ENCODE results near the gene POU2AF1.

Gene POU2AF1

DNA sequence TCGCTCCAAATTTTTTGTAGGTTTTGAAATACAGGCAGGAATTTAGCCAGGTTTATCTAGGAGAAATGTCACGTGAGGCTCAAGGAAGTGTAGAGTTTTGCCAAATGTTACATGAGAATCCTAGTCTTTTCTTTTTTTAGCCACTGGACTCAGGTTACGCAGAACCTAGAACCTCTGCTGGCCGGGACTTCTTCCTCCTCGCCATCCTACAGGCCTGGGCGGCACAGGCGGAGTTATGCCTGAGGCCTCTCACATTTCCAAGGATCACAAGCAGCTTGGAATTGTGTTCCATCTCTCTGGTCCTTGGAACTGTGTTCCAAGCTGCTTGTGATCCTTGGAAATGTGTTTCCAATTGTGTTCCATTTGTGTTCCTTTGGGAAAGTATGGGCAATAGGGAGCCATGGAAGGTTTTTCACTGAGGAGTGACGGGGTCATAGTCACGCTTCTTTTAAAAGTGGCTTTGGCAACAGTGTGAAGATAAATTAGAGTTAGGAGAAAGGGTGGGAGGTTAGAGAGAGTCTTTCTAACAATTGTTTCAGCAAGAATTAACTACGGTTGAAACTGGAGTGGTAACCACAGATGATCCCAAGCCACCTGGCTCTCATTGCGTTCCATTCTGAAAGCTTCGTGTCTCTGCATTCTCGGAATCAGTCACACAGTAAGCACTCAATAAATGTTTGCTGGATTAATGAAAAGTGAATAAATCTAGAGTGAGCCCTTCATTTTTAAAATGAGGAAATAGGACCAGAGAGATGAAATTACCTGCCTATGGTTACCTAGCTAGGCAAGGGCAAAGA lies 12.5 kb upstream of the POU2AF1 start:
- DNase-seq (ENCODE audit: extremely low spot score, insufficient read length, low read depth) (no peak), FAIRE-seq (no peak)

DNA sequence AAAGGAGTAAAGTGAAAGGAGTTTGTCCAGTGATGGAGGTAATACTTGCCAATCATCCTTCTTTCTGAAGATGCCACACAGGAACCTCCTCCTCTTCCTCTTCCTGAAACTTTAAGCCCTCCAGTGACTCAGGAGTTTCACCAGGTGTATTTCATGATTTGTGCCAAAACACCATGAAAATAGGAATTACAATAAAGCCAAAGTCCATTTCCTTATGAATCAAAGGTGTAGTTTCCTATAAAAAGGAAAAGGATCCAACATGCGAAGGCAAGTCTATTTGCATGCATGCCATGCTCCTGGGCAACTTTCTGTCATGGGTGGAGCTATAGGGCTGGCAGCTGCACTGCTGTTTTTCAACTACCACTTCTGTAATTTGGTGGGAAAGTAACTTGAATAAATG lies 9.8 kb upstream of the POU2AF1 start:
- no peak for FAIRE-seq

DNA sequence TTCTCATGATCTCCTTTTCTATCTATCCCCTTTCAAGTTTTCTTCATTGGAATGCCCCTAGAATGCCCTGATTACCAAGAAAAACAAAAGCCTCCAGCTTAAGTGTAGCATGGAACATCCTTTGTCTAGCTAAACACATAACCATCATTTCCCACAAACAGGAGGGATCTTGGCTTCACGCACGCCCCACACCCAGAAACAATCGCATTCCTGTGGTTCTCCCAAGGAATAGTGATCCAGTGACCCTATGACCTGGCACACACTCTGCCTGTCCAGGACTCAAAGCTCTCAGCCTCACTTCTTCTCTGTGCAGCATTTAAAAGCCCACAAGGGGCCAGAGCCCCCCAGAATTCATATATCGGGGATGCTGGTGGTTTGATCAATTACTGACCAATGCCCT lies 9.3 kb upstream of the POU2AF1 start:
- DNase-seq (ENCODE audit: extremely low spot score, insufficient read length, low read depth): no peak
- FAIRE-seq: no peak

More for the DNA sequence above, 9.8 kb upstream of the POU2AF1 start:
- no peak for DNase-seq (ENCODE audit: extremely low spot score, insufficient read length, low read depth)

DNA sequence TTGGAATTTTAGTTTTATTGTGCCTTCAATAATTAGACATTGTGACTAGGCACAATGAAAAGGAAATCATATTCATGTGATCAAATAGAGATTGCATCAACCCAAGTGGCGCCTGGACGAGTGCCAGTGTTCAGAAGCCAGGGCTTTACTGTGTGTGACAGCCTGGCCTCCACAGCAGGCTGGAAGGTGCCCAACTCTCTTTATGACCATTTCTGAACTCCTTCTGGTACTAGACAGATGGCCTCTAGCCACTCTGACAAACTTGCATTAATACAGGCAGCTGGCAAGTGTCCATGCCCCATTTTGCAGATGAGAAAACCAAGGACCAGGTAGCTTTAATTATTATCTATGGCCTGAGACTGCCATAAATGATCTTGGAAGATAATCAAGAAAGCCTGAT lies 8.3 kb upstream of the POU2AF1 start:
- no peak for DNase-seq (ENCODE audit: extremely low spot score, insufficient read length, low read depth)
- no peak for FAIRE-seq

DNA sequence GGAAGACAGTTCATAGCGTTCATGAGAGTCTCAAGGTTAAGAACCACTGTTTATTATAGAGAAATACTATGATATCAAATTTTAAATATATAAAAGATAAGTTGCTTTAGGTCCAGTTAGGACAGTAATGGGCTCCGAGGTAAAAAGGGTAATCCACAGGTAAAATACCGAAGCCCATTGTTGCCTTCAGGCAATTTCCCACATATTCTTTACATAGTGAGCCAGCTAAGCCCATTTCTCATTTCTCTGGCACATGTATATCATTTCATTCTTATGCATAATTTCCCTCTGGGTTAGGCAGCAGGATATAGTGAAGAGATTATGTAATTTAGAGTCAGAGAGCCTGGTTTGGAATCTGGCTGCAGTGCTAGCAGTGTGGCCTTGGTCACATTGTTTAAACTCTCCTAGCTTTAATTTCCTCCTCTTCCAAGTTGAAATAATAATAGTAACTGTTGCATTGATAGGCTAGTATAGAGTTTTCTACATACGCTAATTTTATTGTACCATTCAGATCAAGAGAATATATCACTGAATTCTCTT lies 7.6 kb upstream of the POU2AF1 start:
- DNase-seq (ENCODE audit: extremely low spot score, insufficient read length, low read depth) (no peak), FAIRE-seq (no peak)

DNA sequence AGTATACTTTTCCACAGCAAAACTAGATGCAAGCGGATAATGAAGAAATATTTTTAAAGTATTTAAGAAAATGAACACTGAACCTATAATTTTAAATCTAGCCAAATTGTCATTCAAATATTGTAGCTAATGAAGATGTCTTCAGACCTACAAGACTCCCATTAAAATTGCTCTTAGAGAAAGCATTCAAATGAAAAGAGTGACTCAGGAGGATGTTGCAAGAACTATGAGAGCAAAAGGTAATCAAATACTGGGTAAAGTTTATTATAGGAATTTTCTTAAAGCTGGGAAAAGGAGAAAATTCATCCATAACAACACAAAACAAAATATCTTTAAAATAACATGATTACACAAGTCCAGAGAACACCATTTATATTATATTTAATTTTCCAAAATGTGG lies 5.4 kb upstream of the POU2AF1 start:
- no peak for FAIRE-seq
- DNase-seq (ENCODE audit: extremely low spot score, insufficient read length, low read depth): no peak

DNA sequence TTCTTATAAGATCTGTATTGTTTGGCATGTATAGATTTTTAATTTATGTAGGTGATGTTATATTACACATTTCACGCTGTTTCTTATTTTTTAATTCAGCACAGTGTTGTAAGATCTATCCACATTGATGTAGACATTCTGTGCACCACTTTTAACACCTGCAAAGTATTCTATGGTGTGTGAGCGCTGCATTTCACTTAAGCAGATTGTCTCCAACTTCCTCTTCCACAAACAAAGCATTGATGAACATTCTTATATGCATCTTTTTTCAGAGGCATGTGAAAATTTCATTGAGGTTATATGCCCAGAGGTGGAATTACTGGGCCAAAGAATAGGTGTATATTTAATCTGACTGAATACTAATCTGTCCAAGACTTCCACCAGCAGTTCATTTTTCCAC lies 3.4 kb upstream of the POU2AF1 start:
- no peak for DNase-seq (ENCODE audit: extremely low spot score, insufficient read length, low read depth)
- FAIRE-seq: no peak

DNA sequence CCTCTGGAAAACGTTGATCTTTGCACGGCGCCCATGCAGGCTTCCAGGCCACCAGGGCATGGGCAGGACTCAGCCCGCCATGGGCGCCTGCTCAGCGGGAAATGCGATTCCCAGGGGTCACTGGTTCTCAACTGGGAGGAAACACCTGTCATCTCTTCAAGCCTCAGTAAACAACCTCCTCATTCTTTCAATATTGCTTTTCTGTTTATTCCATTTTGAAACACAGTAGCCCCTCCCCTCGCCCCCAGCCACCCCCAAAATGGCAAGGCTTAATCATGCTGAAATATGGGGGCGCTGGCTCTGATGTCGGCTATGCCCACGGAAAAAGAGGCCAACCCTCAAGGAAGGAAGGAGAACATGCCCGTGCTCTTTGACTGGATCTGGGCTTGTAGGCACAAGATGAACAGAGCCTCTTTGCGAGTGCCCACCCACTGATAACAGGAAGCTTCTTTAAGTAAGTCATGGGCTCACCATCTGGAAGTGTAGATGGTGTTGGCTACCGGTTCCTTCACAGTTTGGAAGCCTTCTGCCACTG lies 594 bp upstream of the POU2AF1 start:
- no peak for DNase-seq (ENCODE audit: extremely low spot score, insufficient read length, low read depth)
- FAIRE-seq: no peak

DNA sequence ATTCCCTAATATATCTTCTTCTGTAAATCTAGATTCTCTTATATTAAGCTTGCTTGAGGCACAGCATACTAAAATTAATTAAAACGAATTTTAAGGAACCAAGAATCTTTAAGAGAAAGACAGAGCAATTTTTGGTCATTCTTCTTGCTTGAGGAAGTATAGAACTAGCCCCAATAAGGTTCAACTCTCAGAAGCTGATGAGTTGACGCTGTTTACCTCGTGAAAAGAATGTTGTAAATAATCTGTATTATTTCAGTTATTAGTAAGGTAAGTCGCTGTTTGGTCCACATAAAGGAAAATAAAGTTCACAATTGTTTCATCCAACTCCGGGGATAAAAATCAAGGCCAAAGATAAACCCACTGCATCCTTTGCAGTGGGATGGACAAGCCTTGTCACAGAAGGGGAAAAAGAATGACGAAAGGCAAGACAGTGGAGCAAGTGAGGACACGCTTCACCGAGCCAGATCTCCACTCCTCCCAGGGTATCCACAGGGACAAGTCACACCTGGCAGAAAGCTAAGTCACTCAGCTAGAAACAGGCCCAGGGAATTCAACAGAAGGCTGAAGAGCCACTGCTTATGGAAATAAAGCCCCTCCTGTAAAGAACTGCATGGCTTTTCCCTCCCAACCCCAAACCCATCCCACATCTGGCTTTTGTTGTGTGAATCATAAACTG lies 752 bp downstream of the POU2AF1 start:
- no peak for DNase-seq (ENCODE audit: extremely low spot score, insufficient read length, low read depth)

DNA sequence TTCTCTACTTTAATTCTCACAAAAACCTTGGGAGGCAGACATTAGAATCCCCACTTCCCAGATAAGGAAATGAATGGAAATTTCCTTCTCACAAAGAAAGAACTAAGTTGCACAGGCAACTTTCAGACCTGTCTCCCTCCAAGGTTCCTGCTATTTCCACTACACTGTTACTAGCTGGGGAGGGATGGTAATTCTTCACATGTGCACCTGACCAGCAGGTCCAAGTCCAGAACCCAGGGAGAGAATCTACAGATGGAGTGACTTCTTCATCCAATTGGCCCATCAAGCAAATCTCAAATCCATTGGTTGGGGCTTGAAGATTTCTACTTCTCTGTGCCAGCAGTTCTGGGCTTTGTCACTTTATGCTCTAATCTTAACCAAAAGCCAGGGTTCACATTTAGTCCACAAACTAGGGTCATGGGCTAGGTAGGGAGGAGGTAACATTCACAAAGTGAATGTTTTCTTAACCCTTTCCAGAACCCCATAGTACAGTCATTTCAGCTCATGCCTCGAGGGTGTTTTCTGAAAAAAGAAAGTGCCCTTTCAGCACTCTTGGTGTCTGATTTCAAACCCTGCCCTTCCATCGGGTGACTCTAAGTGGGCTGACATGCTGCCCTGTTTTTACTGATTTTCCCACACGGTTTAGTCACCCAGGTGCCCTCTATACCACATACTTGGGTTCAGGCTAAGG lies 2.7 kb downstream of the POU2AF1 start:
- DNase-seq (ENCODE audit: extremely low spot score, insufficient read length, low read depth): no peak
- peak; percentile 79 for FAIRE-seq

More for the DNA sequence above, 752 bp downstream of the POU2AF1 start:
- FAIRE-seq: no peak

DNA sequence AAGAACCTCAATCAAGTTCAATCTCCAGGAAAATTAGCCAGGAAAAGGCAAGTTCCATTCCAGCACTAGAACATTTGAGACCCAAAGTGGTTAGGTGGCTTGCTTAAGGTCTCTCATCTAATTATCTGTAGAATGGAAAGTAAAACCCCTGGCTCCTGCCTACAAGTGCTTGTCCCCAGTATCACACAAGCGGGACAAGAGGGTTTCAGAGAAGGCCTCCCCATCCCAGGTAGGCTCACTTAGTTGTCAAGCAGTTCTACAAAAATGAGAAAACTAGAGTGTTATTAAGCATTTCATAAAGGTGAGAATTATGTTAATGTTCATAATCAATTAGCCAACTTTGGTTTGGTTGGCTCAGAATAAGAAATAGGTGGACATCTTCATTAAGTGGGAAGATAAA lies 5.5 kb downstream of the POU2AF1 start:
- no peak for DNase-seq (ENCODE audit: extremely low spot score, insufficient read length, low read depth)
- peak; percentile 68 for FAIRE-seq

DNA sequence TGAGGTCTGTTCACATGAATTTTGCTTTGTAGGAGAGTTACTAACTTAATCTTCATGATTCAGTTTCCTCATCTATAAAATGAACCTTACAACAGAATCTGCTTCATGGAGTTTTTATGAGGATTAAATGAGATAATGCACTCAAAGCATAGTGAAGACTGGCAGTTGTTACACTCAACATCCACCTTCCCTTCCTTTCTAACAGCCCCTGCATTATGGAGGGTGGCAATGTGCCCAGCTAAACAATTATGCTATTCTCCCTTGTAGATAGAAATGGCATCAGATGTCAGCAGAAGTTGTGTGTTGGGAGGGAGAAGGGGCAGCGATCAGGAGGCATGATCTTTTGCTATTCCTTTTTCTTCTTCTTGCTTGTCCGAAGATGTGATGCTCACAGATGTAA lies 6.5 kb downstream of the POU2AF1 start:
- DNase-seq (ENCODE audit: extremely low spot score, insufficient read length, low read depth) (no peak), FAIRE-seq (peak; percentile 9)

DNA sequence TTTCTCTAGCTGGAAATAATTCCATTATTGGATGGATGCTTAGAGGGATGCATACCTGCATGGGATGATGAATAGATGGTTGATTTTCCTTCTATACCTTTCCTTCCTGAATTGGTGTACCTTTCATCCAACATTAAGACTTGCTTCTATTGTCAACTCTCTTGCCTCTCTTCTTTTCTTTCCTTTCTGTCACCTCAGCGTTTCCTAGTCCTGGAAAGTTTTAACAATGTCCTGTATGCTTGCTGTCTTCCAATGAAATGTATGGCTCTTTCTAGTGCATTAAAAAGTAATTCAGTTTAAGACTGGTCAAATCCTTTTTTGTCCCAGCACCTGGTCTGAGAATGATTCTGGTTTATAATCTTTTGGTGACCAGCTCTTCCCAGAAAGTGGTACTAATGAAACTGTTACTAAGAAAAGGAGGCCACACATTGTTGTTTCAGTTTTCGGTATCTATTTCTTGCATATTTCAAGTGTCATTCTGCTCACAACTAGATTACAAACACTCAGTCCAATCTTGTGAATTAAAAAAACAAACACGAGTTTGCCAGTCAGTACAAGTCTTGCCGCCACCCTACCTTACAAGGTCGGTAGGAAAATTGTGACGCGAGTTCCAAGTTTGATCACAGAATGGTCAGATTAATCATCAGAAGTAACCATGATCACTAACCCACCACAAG lies 8.0 kb downstream of the POU2AF1 start:
- DNase-seq (ENCODE audit: extremely low spot score, insufficient read length, low read depth) (no peak), FAIRE-seq (peak; percentile 96)

DNA sequence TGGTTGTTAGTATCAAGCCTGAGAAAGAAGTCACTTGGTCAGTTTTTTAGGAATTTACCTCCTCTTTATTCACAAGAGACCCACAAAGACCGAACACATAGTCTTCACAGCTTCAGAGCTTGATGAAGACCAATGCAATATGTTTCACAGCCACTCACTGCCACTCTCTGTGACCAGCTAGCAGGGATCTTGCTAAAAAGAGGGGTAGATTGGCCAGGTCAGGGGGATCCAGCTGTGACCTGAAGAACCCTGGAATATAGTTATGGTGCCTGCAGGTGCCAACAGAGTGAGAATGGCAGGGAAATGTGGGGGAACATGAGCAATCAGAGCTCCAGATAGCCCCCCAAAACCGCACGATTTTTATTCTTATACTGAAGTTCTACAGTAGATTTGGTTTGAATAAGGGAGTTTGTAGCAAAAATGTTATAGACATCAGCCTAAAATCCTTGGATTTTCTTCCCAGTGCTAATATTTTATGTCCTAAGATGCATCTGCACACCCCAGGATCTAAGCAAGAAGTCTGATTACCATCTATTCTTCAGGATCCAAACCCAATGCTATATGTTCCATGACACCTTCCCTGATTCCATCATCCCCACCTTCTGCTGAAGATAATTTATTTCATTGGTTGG lies 8.7 kb downstream of the POU2AF1 start:
- FAIRE-seq (no peak), DNase-seq (ENCODE audit: extremely low spot score, insufficient read length, low read depth) (no peak)

DNA sequence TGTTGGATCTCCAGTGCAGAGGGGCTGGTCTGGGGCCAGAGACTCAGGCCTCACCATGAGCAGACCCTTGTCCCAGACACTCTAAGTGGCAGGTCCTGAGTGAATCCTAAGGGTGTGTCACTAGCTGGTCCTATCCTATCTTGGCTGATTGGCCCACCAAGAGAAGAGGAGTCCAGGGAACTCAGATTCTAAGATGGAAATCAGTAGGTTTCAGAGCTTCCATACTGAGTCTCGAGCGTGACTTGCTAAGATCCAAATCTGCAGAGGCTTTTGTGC lies 10.9 kb downstream of the POU2AF1 start:
- FAIRE-seq: no peak
- DNase-seq (ENCODE audit: extremely low spot score, insufficient read length, low read depth): no peak

DNA sequence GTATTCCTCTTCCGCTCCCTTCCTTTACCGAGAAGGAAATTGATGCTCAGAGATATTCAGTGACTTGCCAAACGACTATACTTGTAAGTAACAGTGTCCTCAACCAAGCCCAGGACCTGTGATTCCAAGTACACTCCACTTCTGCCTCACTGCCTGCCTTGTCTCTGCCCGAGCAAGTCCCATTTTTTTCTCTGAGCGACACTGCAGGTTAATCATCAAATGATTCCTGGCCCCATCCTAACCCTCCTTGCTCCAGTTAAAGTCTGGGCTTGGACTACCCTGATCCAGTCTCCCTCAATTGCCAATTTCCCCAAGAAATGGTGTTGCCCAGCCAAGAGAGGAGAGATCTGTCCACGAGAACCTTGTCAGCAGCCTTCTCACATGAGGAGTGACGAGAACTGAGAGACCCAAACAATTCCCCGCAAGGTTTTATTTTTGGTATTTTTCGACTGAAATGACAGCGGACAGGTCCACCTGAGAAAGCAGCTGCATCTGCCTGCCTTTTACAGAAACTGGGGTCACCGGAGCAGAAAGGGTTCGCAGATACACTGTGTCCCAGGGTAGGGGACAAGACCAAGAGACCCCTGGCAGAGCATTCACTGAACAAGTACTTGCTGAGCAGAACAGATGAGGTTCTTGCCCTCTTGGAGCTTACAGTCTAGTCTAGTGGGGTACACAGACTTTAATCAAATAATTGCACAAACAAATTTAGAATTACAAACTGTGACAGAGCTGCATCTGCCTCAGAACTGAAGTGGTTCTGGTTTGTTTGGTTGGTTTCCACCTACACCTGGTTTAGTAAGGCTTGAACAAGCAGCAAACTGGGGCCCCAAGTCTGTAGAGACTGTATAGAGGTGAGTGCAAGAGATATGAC lies 11.4 kb downstream of the POU2AF1 start:
- FAIRE-seq: peak; percentile 97
- no peak for DNase-seq (ENCODE audit: extremely low spot score, insufficient read length, low read depth)

DNA sequence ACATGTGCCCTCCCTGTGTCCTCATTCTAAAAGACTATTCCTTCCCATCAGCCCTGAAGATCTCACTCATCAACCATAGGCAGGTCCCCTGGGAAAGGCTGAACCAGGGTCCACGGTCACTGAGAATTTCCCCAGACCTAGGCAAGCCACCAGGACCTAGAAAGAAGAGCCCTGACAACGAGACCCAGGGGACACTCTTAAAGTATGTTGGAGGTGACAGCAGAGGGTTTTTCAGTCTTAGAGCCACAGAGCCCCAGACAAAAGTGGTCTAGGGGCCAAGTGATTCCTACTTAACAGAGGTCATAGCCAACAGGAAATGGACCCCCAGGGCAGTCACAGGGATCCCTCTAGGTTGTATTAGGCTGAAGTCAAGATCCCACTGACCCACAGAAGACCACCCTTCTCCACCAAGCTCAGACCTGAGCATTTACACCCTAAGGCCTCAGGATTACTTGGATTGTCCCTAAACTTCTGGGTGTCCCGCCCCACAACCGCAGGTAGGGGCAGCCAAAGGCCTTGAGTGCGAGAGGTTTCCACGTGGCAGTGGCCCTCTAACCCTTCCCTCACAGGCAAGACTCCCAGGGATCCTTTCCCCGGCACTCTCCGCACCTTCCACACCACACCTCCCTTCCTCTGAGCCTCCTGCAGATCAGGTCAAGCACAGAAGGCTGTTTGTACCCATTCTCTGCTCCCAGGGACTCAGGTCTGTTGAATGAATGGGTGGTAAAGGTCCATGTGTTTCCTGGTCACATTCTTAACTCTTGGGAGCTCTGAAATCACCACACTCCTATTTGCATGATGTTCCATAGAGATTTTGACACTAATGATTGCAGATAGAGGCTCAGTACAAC lies 12.3 kb downstream of the POU2AF1 start:
- FAIRE-seq (no peak), DNase-seq (ENCODE audit: extremely low spot score, insufficient read length, low read depth) (no peak)
